ENCODE measurements around the gene CNTN6.

DNA sequence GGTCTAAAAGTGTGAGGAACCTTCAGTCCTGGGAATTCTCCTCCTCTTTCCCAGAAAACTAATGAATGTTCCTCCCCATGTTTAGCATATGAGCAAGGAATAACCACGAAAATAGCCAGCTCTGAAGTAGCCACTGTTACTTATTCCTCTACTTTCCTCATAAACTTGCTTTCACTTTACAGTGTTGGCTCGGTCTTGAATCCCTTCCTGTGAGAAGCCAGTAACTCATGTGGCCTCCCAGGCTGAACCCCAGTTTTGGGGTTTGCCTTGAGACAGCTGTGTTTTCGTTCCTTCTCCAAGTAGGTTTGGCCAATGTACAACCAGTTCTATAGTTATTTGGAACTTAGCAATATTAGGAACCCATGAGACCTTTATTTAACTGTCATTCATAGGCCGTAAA, 195.0 kb downstream of the CNTN6 start:
- TF ChIP-seq CTCF (IDR thresholded peaks at IDR 0.05) (no peak), POLR2A (IDR thresholded peaks at IDR 0.05) (no peak)
